GM10266 (cell line): ENCODE data around the gene MYO16.
A peak's percentile ranks its signal among the peaks of the same experiment; 100 is the strongest.

Experiments
- DNase-seq: peaks from one replicate; pipeline ENCODE4 v3.0.0; 2012; ENCODE audit errors: extremely low spot score
- CTCF ChIP-seq: IDR thresholded peaks from 2 replicates; pipeline ENCODE4 v1.5.1; 2012; ENCODE audit warnings: mild to moderate bottlenecking, low read depth; ENCODE audit not compliant: control insufficient read depth, insufficient read depth; ENCODE audit errors: missing control alignments

MYO16 gene

GRCh38 chr13:108609353-108609752, 20.1 kb upstream of the MYO16 start:
- TF ChIP-seq CTCF, result peak; percentile 25
- no peak for DNase-seq

GRCh38 chr13:108610507-108610906, 18.9 kb upstream of the MYO16 start:
- TF ChIP-seq CTCF, result no peak

DNA sequence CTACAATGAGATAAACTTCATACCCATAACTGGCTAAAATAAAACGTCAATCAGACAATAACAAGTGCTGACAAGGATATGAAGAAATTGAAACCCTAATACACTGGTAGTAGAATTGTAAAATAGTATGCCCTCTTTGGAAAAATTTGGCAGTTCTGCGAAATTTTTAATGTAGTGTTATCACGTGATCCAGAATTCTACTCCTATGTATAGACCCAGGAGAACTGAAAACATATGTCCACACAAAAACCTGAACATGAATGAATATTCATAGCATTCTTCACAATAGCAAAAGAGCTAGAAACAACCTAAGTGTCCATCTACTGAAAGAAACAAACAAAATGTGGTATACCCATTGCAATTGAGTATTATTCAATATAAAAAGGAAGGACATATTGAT, 14.2 kb upstream of the MYO16 start:
- TF ChIP-seq CTCF, result no peak

More at GRCh38 chr13:108610507-108610906, 18.9 kb upstream of the MYO16 start:
- DNase-seq, result no peak

DNA sequence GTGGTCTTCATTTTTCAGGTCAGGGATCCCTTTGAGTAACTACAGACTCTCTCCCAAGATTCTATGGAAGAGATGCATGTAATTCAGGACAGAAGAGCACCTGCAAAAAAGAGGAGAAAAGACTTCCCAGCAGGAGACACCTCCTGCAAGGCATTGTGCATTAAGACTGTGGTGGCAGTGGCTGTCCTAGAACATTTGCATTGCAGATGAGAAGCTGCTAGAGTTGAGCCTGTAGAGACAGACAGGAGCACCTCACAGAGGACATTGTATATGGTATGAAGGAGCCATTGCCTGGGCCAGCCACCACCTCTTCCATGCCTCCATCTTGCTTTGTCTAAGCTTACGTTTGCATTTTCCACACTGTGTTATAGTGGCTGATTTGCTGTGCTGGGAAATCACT, 11.2 kb upstream of the MYO16 start:
- TF ChIP-seq CTCF, result no peak
- no peak for DNase-seq

More for the DNA sequence above, 14.2 kb upstream of the MYO16 start:
- DNase-seq, result no peak

DNA sequence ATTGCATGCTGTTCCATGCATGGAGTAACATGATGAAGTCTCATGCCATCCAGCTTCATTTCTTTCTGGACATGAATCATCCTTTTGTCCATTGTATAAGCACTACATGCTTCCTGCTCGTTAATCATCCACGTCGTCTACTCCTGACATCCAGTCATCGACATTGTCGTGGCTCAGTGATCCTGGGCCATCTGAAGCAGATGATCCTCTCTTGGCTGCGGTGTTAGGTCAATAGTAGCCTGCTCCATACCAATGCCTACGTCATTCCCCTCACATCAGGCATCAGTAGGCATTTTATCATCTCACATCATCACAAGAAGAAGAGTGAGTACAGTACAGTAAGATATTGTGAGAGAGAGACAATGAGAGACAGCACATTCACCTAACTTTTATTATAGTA, 7.9 kb upstream of the MYO16 start:
- no peak for TF ChIP-seq CTCF
- DNase-seq, result no peak

DNA sequence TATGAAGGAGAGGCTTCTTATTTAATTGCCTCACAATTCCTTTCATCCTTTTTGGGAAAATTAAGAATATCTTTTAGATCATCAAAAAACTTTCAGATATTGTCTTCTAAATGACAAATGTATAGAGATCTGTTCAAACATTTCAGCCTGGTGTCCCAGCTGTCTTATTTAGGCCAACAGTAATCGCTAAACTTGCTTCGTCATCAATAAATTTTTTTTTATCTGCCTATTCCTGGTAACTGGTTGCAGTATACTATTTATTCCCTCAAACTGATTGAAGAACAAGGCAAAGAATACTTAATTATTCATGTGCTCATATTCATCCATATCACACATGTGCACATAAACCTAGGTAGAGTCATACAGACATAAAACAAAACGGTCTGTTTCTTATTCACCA, 5.3 kb upstream of the MYO16 start:
- DNase-seq, result no peak
- TF ChIP-seq CTCF, result no peak

DNA sequence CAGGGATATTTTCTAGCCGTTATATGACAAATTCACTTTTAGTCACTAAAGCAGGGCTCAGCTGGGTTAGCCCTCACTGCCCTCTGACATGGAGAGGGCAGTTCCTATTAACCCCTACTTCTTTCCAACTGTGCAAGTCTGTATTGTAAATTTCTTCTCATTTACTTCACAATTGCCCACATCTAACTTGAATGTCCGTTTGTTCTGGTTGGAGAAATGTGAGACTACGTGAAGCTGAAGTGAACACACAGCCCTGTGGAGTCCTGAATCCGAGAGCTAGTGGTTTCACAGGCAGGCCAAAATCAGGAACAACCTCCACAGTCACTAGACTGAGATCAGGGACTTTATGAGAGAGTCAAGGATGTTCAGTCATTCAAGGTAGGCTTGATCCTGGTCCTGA, 4.4 kb upstream of the MYO16 start:
- no peak for TF ChIP-seq CTCF

GRCh38 chr13:108629988-108630387, 577 bp downstream of the MYO16 start:
- no peak for TF ChIP-seq CTCF
- no peak for DNase-seq

More for the DNA sequence above, 4.4 kb upstream of the MYO16 start:
- DNase-seq, result no peak
